ENCODE measurements around the gene AKAP6. TPM values are rescaled to one million over a fixed set of nuclear protein-coding genes. Genes with fewer than 3 reads are reported as not detected.

Gene AKAP6
- total and polyA plus RNA-seq, 2 experiments from 2014 or later: 0.38 to 0.42 TPM

GRCh38 chr14:32332415-32333316 lies 3.6 kb downstream of the AKAP6 start (continued):
- no peak for TF ChIP-seq REST (IDR thresholded peaks at IDR 0.05; ENCODE audit: unreplicated experiment)
- TF ChIP-seq NANOG (IDR thresholded peaks at IDR 0.05; ENCODE audit: borderline replicate concordance): no peak
- TF ChIP-seq ZNF114 (CRISPR knock-in tag; IDR thresholded peaks at IDR 0.05): no peak
- TF ChIP-seq ETS1 (IDR thresholded peaks at IDR 0.05): no peak
- TF ChIP-seq EZH2 (IDR thresholded peaks at IDR 0.05; ENCODE audit: low read depth, unreplicated experiment): no peak
- no peak for TF ChIP-seq STAT1 (IDR thresholded peaks at IDR 0.05; ENCODE audit: unreplicated experiment)

- H3K4me3 Mint-ChIP-seq: no peak overlapping the region
These were observed 7.6 kb downstream of the AKAP6 start for GRCh38 chr14:32336702-32337101.

More at GRCh38 chr14:32336702-32337101, 7.6 kb downstream of the AKAP6 start:
- H3K27me3 ChIP-seq (ENCODE audit: insufficient read depth): no peaks in the 10 kb centered on the region
- H3K4me2 ChIP-seq: no peak overlapping the region
- no peaks in the 10 kb centered on the region for H3K9me2 ChIP-seq (ENCODE audit: insufficient read depth)
- no peaks in the 10 kb centered on the region for H4K20me1 ChIP-seq (replicated peaks; ENCODE audit: insufficient read depth)
- no peaks in the 10 kb centered on the region for H3K27me3 Mint-ChIP-seq (ENCODE audit: insufficient read depth, low read depth, poor library complexity)
- H3K4me1 ChIP-seq (ENCODE audit: insufficient read depth): peaks cover 9% of the 10 kb centered on the region; the same call in 1 of the 2 replicates
- H3K9me3 Mint-ChIP-seq: no peaks in the 10 kb centered on the region; the same call in 2 of the 3 replicates
- H3K79me2 ChIP-seq (replicated peaks; ENCODE audit: insufficient read depth): no peaks in the 10 kb centered on the region
- H3F3A ChIP-seq (replicated peaks; ENCODE audit: low read depth): no peaks in the 10 kb centered on the region
- H3K4me1 Mint-ChIP-seq: peaks cover 14% of the 10 kb centered on the region
- H3K36me3 Mint-ChIP-seq (ENCODE audit: low read depth): no peaks in the 10 kb centered on the region
- H2AFZ ChIP-seq: peak overlapping the region; percentile 8; the same call in 1 of the 2 replicates
- TF ChIP-seq EZH2phosphoT487 (IDR thresholded peaks at IDR 0.05; ENCODE audit: unreplicated experiment) (no peak), ZNF114 (CRISPR knock-in tag; IDR thresholded peaks at IDR 0.05) (no peak), REST (IDR thresholded peaks at IDR 0.05; ENCODE audit: unreplicated experiment) (no peak), ZNF462 (CRISPR knock-in tag; IDR thresholded peaks at IDR 0.05) (no peak), EZH2 (IDR thresholded peaks at IDR 0.05; ENCODE audit: low read depth, unreplicated experiment) (no peak)
- DNase-seq (ENCODE audit: low spot score) (no peak), ATAC-seq (no peak)
- H3K27ac ChIP-seq (ENCODE audit: low read depth): no peak overlapping the region
- no peaks in the 10 kb centered on the region for H3K36me3 ChIP-seq (ENCODE audit: insufficient read depth)
- H3K4me3 ChIP-seq: no peak overlapping the region
- H3K27ac Mint-ChIP-seq: peak overlapping the region; percentile 69

Data from GM23338 (cell line).